GM10847 (cell line): ENCODE measurements around the gene WDR45.

Experiments
- POLR2A ChIP-seq: IDR thresholded peaks from 2 replicates; pipeline ENCODE4 v1.6.1; 2011; ENCODE audit not compliant: insufficient read length; ENCODE audit errors: extremely low read depth

WDR45 gene

GRCh38 chrX:49096419-49096818, 16.7 kb upstream of the WDR45 start:
- no peak for TF ChIP-seq POLR2A

GRCh38 chrX:49089553-49089952, 9.9 kb upstream of the WDR45 start:
- TF ChIP-seq POLR2A = no peak

DNA sequence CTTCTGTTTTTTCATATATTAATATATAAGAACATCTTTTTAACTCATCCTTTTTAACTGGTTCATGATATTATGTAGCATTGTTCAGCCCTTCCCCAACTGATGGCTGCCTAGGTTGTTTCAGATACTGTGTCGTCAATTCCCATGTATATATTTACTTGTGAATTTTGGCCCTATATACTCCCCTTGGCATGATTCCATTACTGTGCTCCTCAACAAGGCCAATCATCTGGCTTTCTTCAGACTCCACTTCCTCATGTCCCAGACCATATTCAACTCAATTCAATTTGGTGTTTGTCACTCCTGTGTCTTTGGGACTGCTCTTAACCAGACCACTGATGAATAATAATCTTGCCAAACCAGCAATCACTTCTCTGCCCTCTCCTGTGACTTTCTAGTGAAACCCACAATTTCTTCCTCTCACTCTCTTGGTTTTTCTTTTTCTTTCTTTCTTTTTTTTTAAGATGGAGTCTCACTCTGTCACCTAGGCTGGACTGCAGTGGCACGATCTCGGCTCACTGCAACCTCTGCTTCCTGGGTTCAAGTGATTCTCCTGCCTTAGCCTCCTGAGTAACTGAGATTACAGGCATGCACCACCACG, 2.7 kb upstream of the WDR45 start:
- TF ChIP-seq POLR2A = no peak

DNA sequence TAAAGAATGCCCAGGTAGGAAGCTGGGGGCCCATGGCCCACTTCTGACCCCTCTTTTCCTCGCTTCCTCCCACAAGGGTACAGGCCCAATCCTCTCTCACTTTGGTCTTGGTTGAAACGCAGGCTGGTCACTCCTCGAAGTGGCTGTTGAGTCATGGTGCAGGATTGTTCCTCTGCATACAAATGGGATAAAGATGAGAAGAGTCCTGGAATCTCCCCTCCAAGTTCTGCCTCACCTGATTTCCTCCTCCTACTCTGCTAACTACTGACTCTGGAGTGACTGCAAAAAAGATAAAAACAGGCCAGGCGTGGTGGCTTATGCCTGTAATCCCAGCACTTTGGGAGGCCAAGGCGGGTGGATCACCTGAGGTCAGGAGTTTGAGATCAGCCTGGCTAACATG, 1.7 kb downstream of the WDR45 start:
- TF ChIP-seq POLR2A = no peak

DNA sequence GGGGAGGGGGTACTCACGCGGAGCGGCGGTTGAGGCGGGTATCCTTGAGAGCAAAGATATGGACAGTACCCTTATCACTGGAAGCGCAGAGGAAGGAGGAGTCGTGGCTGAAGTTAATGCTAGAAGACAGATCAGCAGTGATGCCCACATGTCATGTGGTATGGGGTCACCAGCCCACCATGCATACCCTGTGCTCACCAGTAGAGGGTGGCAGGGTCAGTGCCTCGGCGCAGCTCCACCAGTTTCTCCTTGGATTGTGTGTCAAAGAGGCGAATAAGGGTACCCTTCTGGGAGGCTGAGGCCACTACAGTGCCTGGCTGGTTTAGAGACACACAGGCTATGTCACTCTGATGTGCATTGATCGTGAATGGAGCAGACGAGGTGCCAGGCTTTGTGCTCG, 4.3 kb downstream of the WDR45 start:
- TF ChIP-seq POLR2A = no peak

- TF ChIP-seq POLR2A = no peak
Measured at GRCh38 chrX:49073601-49074575, 5.8 kb downstream of the WDR45 start, which contains the start of gene PRAF2. Gene PRAF2 (minus strand): TSS chrX:49074002. CDS start chrX:49073987, 15 bp downstream.

GRCh38 chrX:49072712-49073095, 7.0 kb downstream of the WDR45 start:
- TF ChIP-seq POLR2A = no peak

DNA sequence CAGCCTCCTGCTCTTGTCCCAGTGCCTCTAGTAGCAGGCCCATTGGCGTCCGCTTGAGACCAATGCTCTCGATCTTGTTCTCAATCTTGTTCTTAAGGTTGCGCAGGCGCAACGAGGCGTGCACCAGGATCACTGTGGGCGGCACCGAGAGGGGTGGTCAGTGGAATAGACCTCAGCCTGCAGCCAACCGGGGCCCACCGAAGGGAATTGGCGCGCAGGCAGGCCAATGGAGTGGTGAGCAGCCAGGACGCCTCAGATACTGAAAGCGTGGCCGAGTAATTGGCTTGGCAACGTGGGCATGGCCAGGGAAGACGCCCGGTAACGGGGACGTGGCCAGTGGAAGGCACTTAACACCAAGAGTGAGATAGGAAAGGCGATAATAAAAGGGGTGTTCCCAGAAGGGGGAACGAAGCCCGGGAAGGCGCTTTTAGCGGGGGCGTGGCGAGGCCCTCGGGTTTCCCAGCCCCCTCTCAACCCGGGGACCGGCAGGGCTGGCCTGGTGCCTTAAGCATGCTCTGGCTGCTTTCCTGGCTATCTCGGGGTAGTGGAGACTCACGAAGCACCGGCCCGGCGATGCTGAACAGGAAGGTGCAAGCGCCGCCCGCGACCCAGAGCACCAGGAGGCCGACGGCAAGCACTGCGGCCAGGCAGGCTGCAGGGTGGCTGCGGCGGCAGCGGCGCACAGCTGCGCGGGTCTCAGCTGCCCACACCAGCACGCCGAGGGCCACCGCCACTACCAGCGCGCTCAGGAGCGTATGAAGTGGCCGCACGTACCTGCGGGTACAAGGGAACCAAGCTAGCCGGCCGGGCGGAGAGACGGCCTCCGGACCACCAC, 7.6 kb downstream of the WDR45 start:
- TF ChIP-seq POLR2A = no peak

DNA sequence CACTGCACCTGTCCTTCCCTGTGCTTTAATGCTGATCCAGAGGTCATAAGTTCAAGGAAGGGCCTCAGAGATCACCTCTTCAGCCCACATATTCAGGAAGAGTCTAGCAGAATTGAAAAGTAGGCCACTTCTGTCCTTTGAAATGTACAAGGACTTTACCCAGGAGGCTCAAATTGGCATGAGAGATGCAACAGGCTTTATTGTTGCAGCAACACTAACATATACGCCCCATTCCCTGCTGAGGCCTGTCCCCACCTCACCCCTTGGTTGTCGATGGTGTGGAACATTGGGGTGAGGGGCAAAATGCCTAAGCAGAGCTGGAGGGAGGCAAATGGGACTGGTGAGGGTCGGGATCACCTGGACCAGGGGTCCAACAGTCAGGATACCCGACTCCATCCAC, 8.7 kb downstream of the WDR45 start:
- TF ChIP-seq POLR2A = no peak

DNA sequence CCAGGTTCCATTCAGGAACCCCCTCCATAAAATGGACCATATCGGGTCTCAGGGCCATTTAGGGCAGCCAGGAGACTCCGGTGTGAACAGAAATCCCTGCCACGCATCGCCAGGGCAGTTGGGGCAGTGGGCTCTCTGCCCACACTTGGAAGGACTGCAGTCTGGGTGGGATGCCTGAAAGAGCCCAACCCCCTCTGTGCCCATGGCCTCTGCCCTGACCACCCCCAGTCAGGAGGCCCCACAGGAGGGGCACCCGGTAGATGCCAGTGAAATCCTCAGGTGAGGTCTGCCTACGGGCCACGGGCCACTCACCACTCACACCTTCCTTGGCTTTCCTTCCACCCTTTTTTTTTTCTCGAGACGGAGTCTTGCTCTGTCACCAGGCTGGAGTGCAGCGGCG, 10.6 kb downstream of the WDR45 start:
- TF ChIP-seq POLR2A = no peak

GRCh38 chrX:49067285-49068120, 12.2 kb downstream of the WDR45 start:
- no peak for TF ChIP-seq POLR2A

DNA sequence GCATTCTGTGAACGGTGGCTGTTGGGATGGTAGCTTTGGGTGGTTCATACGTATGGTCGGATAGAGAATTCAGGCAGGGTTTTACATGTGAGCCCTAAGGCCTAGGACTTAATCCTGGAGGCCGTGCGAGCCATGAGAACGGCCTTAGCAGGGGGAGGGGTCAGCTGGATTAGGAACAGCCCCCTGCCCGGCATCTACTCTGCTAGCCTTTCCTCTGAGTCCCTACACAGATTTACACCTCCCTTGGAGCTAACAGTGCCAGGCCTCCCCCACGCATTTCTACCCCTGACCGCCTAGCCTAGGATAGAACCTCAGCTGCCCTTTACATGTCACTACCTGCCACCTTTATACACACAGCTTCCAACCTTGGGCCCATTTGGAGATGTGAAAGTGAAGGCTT, 13.0 kb downstream of the WDR45 start:
- no peak for TF ChIP-seq POLR2A

DNA sequence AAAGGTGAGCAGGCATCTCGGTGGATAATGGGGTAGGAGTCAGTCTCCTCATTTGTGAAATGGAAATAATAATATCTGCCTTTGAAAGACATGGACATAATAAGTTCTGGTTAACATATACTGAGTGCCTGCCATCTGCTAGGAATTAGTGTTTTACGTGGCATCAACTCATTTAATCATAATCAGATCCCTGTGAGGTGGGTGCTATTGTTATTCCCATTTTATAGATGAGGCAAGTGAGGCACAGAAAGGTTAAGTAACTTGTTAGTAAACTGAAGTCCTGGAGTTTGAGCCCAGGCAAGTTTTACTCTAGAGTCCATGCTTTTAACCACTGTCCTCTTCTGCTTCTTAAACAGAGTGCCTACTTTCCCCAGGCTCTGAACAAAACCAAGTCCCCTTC, 13.4 kb downstream of the WDR45 start:
- no peak for TF ChIP-seq POLR2A

DNA sequence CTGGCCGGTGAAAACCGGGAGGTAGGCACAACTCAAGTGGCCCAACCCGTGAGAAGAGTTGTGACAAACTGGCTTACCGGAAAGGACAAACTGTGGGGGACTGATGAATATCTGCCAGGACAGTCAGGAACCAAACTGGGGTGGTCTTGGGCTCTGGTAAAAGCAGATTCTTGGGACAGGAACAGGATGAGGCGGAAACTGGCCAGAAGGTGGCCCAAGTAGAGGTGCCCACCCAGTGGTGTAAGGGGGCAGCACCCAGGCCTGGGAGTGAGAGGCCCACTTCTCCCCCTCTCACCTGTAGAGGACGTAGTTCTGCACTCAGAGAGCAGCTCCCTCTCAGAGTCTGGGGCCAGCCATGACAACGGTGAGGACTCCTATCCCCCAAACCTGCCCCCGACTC, 15.0 kb downstream of the WDR45 start:
- no peak for TF ChIP-seq POLR2A

DNA sequence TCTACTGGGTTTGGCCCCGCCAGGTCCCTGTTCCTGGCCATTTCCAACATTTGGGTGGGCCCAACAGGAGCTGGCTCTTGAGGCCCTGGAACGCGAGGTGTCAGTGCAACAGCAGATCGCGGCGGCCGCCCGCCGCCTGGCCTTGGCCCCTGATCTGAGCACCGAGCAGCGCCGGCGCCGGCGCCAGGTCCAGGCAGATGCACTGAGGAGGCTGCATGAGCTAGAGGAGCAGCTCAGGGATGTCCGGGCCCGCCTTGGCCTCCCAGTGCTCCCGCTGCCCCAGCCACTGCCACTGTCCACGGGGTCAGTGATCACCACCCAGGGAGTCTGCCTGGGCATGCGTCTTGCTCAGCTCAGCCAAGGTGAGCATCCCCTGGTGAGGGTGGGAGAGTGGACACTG, 15.4 kb downstream of the WDR45 start:
- TF ChIP-seq POLR2A = no peak
